GM19468 (cell line): Measurements from ENCODE around the gene DCLK2.

Source experiments
- ATAC-seq: cut with Tn5 transposase; IDR thresholded peaks from one replicate; pipeline ENCODE4 v1.9.1; 2021; ENCODE audit warnings: mild to moderate bottlenecking, moderate library complexity, moderate number of reproducible peaks; ENCODE audit not compliant: unreplicated experiment; ENCODE audit errors: extremely low read depth

Gene DCLK2

DNA sequence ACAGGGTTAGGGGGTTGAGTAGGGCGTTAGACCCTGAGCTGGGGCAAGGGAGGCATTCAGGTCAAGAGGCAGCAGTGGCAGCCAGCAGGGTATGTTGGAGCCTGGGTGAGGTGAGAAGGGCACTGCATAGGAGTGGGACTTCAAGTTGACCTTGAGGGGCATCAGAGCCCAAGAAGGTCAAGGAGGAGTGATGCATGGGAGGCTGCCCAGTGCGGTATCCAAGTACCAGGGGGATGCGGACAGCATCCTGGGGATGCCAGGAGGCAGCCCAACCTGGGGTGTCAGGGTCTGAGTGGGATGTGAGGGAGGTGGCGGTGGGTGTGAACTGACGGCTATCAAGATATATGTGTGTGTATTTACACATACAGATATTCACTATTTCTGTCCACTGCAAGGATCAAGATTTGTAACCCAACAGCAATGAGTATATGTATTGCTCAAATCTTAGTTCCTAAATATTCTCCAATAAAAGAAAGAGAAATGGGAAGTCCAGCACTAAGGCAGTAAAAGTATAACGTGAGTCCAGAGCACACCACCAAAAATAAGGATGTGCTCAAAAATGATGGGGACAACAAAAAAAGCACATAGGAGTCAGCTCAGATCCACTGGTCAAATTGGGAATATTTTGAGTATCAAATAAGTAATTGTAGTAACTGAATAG is 9.8 kb upstream of the DCLK2 start:
- no peak for ATAC-seq

DNA sequence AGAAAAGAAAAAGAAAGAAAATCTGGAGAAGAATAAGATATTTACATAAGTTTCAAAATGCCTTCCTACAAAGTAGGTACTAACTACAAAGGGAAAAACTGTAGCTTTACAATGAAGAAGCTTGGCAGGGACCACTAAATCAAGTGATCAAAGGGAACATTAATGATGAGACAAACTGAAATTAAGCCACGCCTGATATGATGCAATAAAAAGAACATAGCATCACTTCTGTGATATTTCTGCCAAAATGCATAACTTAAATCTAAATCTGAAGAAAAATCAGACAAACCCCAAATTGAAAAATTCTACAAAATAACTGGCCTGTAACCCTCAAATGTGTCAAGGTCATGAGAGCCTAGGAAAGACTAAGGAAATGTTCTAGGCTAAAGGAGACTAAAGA is 8.9 kb upstream of the DCLK2 start:
- ATAC-seq, result no peak

- ATAC-seq, result no peak
Observed at GRCh38 chr4:150070464-150071170, 7.6 kb upstream of the DCLK2 start.

DNA sequence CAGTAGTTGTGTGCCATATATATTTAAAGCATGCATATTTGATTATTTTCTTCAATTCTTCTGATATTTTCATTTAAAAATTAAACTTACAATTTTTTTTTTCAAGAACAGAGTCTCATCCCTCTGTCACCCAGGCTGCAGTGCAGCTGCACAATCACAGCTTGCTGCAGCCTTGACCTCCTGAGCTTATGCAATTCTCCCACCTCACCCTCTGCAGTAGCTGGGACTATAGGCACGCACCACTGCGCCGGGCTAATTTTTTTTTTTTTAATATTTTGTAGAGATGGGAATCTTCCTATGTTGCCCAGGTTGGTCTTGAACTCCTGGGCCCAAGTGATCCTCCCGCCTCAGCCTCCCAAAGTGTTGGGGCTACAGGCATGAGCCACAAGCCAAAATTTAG is 5.8 kb upstream of the DCLK2 start:
- no peak for ATAC-seq

DNA sequence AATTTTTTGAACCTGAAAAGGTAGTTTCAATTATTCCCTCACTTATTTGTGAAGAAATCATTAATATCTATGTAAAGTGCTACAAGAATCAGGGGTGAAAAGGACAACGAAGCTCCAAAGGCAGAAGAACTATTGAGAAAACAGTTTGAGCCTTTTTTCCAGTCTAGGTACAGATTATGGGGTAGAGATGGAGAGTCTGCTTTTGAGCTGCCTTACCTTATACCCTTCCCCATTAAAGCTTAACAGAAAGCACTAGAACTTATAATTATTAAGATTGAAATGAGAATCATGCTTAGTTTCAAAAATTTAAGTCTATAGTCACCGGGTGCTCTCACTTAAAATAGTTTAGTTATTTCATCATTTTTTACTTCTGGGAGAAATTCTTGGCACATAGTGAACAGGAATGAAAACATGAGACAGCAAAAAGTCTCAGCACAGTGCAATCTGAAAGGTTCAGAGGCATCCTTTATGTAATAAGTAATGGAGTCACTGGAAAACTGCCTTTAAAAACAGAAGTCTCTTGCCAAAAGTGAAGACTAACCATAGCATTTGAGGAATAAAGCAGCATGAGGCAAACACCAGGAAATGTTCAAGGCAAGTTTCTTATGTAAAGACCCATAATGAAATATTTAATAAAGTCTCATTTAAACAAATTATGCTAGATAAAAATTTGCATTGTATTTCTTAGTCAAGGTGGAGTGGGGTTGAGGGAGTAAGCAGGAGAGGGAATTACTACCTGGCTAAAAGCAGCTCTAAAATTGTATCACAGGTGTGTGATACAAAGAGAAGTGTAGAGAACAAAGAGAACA is 5.1 kb upstream of the DCLK2 start:
- ATAC-seq, result no peak

DNA sequence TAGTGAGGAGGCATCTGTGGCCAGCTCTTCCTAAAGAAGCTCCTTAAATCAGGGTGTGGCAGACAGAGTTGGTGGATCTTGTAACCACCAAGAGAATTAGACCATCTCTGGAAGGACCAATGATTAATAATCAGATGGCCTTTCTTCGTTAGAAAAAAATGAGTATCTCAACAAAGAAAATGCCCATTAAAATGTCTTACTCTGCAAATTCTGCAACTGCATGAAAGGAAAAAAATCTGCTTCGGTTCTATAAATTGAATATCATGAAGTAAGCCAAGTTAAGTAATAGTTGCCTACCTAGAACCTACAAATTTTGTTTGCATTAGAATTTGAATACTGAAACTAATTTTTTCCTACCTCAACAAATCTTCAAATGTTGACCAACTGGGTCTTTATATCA is 4.2 kb upstream of the DCLK2 start:
- no peak for ATAC-seq

- ATAC-seq, result no peak
Observed at GRCh38 chr4:150078579-150079080, 385 bp downstream of the DCLK2 start.

GRCh38 chr4:150079081-150079581 is 886 bp downstream of the DCLK2 start:
- ATAC-seq, result no peak

DNA sequence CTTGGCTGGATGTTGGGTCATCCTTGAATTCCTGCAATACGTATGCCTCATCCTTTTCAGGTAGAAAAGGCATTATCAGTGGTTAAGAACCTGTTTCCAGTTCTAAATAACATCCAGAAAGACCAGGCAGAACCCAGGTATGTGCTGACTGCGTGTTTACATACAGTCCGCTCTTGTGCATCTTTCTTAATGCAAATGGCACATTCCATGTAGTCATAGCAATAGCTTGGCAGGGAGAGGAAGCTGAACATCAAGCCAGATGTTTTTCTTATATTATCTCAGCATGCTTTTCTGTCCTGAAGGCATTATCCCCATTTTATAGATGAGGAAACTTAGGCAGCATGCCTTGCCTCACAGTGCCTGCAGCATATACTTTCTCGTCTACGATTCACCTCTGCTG is 2.1 kb downstream of the DCLK2 start:
- no peak for ATAC-seq

- no peak for ATAC-seq
Observed at GRCh38 chr4:150080875-150081274, 2.6 kb downstream of the DCLK2 start.

DNA sequence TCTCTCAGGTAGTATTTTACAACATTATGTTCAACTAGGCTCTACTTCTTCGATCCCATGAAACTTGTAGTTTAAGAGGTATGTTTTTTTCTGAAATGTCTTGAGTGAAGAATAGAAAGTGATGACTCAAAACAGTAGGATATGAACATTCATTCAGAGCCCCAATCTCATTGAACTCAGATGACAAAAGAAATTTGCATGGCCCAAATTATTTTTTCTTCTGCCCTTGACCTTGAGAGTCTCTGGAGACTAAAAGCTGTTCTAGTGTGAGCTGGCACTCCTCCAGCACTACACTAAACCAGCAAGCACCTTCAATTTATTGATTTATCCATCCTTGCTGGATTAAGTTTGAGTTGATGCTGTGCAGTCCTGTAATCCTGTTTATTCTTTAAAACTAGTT is 4.0 kb downstream of the DCLK2 start:
- peak; percentile 35 for ATAC-seq

DNA sequence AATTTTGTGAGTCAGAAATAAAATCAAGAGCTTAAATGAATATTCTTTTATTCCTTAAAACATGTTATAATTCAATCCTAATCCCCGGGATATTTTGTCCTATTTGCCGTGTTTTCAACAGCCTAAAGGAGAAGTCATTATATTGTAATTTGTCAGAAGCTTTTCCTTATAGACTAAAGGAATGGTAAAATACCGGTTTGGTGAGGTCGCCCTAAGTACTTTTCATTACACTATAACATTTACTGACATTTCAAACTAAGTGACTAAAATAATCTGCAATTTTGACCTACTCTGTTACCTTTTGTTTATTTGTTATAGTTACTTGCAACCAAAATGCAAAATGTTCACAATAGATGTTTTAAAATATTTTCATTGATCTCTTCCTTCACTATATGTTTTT is 8.8 kb downstream of the DCLK2 start:
- no peak for ATAC-seq

- no peak for ATAC-seq
Observed at GRCh38 chr4:150089732-150090131, 11.5 kb downstream of the DCLK2 start.

DNA sequence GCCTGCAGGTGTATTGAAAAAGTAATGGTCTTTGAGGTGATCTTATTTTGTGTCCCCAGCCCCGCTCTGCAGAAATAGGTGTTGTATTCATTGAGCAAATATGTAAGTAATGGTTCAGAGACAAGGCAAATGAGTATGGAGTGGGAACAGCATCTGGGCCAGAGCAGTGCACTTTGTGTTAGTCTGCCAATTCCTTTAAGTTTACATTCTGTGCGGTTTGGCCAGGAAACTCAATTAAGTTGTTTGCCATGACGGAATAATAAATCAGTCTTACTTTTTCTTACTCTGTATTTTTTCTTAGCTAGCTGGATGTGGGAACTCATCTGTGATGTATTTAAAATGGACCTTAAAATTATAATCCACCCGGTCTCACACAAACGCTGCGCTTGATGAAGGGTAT is 12.6 kb downstream of the DCLK2 start:
- ATAC-seq, result no peak

DNA sequence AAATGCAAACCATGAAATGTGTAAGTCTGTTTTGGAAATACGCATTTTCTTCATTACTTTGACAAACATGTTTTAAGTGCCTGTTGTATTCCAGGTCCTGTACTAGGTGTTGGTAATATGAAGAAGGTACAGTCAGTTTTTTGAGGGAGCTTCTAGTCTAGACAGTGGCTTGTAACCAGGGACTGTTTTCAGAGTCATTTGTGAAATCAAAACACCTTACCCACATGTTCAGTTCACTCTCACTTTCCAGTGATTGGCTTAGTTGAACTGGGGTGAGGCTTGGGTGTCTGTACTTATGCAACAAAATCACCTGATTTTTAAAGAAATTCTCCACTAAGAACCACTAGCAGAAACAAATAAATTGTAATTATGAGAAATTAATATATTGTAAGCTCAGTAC is 16.4 kb downstream of the DCLK2 start:
- ATAC-seq, result no peak

DNA sequence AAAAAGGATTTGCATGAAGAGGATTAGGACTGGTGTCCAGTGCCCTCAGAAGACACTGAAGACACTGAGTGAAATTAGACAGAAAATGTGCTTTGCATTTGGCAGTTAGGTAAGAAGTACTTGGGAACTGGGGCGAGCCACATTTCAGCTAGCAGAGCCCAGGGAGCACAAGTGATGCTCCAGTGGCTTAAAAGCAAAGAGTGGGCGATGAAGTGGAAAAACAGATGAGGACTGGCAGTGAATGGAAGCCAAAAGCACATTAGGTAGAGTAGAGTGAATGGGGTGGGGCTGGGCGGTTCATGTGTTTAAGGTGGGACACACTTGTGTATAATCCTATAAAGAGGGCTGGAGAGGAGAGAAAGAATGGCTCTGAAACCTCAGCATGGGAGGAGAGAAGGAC is 18.4 kb downstream of the DCLK2 start:
- ATAC-seq, result no peak

DNA sequence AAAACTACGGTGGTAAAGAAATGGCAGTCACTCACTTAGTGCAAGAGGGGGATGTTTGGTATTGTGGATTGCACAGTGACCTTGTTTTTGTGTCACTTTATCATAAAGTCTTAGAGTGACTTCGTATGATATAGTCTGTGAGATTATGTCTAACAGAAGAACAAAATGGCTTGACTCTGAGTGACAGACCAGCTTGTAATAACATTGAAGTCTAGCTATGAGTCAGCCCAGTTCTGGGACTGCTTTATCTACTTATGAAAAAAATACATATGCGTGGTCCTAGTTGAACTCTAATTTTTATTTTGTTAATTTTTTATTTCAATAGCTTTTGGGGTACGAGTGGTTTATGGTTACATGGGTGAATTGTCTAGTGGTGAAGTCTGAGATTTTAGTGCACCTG is 20.0 kb downstream of the DCLK2 start:
- ATAC-seq, result no peak

- no peak for ATAC-seq
Observed at GRCh38 chr4:150104404-150105027, 26.3 kb downstream of the DCLK2 start.

DNA sequence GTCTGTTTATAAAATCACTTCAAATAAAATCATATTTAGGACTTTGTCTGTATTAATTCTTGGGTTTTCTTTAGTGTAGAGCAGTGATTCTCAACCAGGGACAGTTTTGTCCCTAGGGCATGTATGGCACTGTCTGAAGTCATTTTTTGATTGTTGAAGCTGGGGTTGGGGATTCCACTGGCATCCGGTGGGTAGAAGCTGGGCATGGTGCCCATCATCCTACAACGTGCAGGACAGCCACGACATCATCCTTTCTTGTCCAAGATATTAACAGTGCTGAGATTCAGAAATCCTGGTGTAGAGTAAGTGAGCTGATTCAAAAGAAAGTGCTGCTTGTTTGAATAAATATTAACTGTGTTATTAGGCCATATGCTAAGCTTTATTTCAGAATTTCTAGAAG is 28.6 kb downstream of the DCLK2 start:
- no peak for ATAC-seq

- no peak for ATAC-seq
Observed at GRCh38 chr4:150108691-150109090, 30.4 kb downstream of the DCLK2 start.
